HepG2 (cell line): ENCODE data around the gene DCT. TPM values are rescaled to one million over a fixed set of nuclear protein-coding genes. Genes with fewer than 3 reads are reported as not detected.

Experiments
- ATAC-seq: fragments of 200-7000 bp; cut with Tn5 transposase; 3 replicates; pipeline ENCODE4 v1.9.1; 2020; ENCODE audit warnings: mild to moderate bottlenecking, moderate library complexity
- BruUV-seq: library from RNA; stranded (reverse); fragments of 400-500 nt; replicated peaks from 2 replicates; lab custom pipeline; 2021; lab: Mats Ljungman, UMichigan
- CTCF ChIA-PET: fragments of 300-600 bp; formaldehyde crosslinking; extraction: SDS; loops from one replicate; lab custom pipeline; 2021; ENCODE audit warnings: low total read pairs, inconsistent platforms, low intra/inter-chr PET ratio; lab: Yijun Ruan, JAX
- POLR2A ChIA-PET: fragments of 350-600 bp; sonication (Branson Sonifier 250); formaldehyde crosslinking; loops from one replicate; lab custom pipeline; 2020; ENCODE audit warnings: antibody characterized with exemption, inconsistent platforms; lab: Yijun Ruan, JAX
- DNase-seq: peaks from one replicate; pipeline ENCODE4 v3.0.0-alpha.2; 2015; ENCODE audit warnings: low spot score
- FAIRE-seq: peaks from 3 replicates; lab custom pipeline; 2011; peaks lifted over from hg19 to GRCh38; lab: Jason Lieb, UNC
- H2AFZ ChIP-seq: one replicate; pipeline ENCODE4 v1.6.1; 2011; ENCODE audit warnings: low read length, inconsistent platforms
- H3K27ac ChIP-seq: fragments of 300-600 bp; 3 replicates; pipeline ENCODE4 v1.8.0; 2011; ENCODE audit warnings: mixed run types, mild to moderate bottlenecking, mixed read lengths, low read length, inconsistent platforms; ENCODE audit not compliant: insufficient read depth; ENCODE audit errors: extremely low read length
- H3K27me3 ChIP-seq, 2 experiments: fragments of 200-600 bp in 1 of 2; 2 replicates in 1 of 2; 3 replicates in 1 of 2; pipeline versions ENCODE4 v1.6.0 to v1.8.0; 2011; ENCODE audit warnings: low read length in 2 of 2, mild to moderate bottlenecking in 2 of 2, moderate library complexity in 2 of 2, inconsistent platforms in 1 of 2; ENCODE audit not compliant: insufficient read depth in 2 of 2, control insufficient read depth in 1 of 2
- H3K36me3 ChIP-seq, 2 experiments: fragments of 200-600 bp in 1 of 2; replicated peaks in 1 of 2; 2 replicates in 1 of 2; 3 replicates in 1 of 2; pipeline versions ENCODE4 v1.5.1 to v1.8.0; 2011; ENCODE audit warnings: low read length in 2 of 2, inconsistent platforms in 1 of 2; ENCODE audit not compliant: insufficient read depth in 2 of 2, control insufficient read depth in 1 of 2
- H3K4me1 ChIP-seq: 2 replicates; pipeline ENCODE4 v1.5.1; 2012; ENCODE audit warnings: low read length, inconsistent platforms; ENCODE audit not compliant: insufficient read depth
- H3K4me2 ChIP-seq: 2 replicates; pipeline ENCODE4 v1.6.0; 2011; ENCODE audit warnings: low read depth, low read length, inconsistent platforms
- H3K4me3 ChIP-seq, 3 experiments: fragments of 200-600 bp in 1 of 3; sonication (generic), shearing (Covaris generic) in 1 of 3; replicated peaks in 1 of 3; 2 replicates each; pipeline ENCODE4 v1.5.1; 2011 to 2016; ENCODE audit warnings: low read length in 3 of 3, inconsistent platforms in 2 of 3, low read depth in 2 of 3, mild to moderate bottlenecking in 2 of 3, control low read depth in 1 of 3, mixed read lengths in 1 of 3; ENCODE audit not compliant: insufficient read depth in 1 of 3
- H3K79me2 ChIP-seq: one replicate; pipeline ENCODE4 v1.6.1; 2011; ENCODE audit warnings: low read length, inconsistent platforms; ENCODE audit not compliant: insufficient read depth
- H3K9ac ChIP-seq: 2 replicates; pipeline ENCODE4 v1.6.0; 2011; ENCODE audit warnings: mild to moderate bottlenecking, low read depth, low read length, inconsistent platforms; ENCODE audit not compliant: insufficient read depth
- H3K9me3 ChIP-seq: 2 replicates; pipeline ENCODE4 v1.5.1; 2012; ENCODE audit warnings: mild to moderate bottlenecking, low read length
- H4K20me1 ChIP-seq: 2 replicates; pipeline ENCODE4 v1.6.0; 2011; ENCODE audit warnings: inconsistent platforms, mild to moderate bottlenecking, low read length, moderate library complexity; ENCODE audit not compliant: insufficient read depth
- HMGXB4 ChIP-seq, 2 experiments: sonication (generic) in 1 of 2; formaldehyde crosslinking in 1 of 2; IDR thresholded peaks; 2 replicates each; pipeline versions ENCODE4 v1.4.0 to v1.6.1; 2018 to 2020; ENCODE audit warnings: missing genetic modification reagents in 2 of 2, borderline replicate concordance in 1 of 2, low read depth in 1 of 2, mild to moderate bottlenecking in 1 of 2, missing biosample characterization in 1 of 2
- KDM3A ChIP-seq: IDR thresholded peaks from 2 replicates; pipeline ENCODE4 v1.6.1; 2018; ENCODE audit warnings: low read depth, missing compliant biosample characterization
- KDM5B ChIP-seq: sonication (generic); formaldehyde crosslinking; IDR thresholded peaks from 2 replicates; pipeline ENCODE4 v1.4.0; 2020; ENCODE audit warnings: missing genetic modification reagents, mild to moderate bottlenecking, borderline replicate concordance
- NKX3-1 ChIP-seq: sonication (generic); formaldehyde crosslinking; IDR thresholded peaks from 2 replicates; pipeline ENCODE4 v1.5.0; 2020; ENCODE audit warnings: missing genetic modification reagents
- SNAPC5 ChIP-seq: sonication (generic); formaldehyde crosslinking; IDR thresholded peaks from 2 replicates; pipeline ENCODE4 v1.8.1; 2023; ENCODE audit warnings: mild to moderate bottlenecking, missing genetic modification reagents, borderline replicate concordance
- TRIM22 ChIP-seq: fragments of 450-650 bp; IDR thresholded peaks from 2 replicates; pipeline ENCODE4 v1.6.1; 2017
- ZNF207 ChIP-seq: fragments of 450-650 bp; IDR thresholded peaks from 2 replicates; pipeline ENCODE4 v1.6.1; 2016; ENCODE audit warnings: antibody characterized with exemption, borderline replicate concordance
- ZNF275 ChIP-seq: sonication (generic); formaldehyde crosslinking; IDR thresholded peaks from 2 replicates; pipeline ENCODE4 v1.8.0; 2022; ENCODE audit warnings: missing genetic modification reagents, mild to moderate bottlenecking, inconsistent platforms, borderline replicate concordance
- ZNF34 ChIP-seq: sonication (generic); formaldehyde crosslinking; IDR thresholded peaks from 2 replicates; pipeline ENCODE4 v1.4.0; 2020; ENCODE audit warnings: mild to moderate bottlenecking, missing genetic modification reagents, borderline replicate concordance
- ZNF513 ChIP-seq: sonication (generic); formaldehyde crosslinking; conservative IDR thresholded peaks from 2 replicates; pipeline ENCODE4 v1.5.0; 2020; ENCODE audit warnings: missing genetic modification reagents
- in situ Hi-C: cut with HindIII; loops from 2 replicates; pipeline ENCODE4 v1.10.0; 2017; ENCODE audit warnings: low pct_unique_long_range_greater_than_20kb; ENCODE audit not compliant: extremely low pct_ligation_motif_present
- intact Hi-C: fragments of 100-400 bp; cut with micrococcal nuclease; formaldehyde crosslinking; loops from one replicate; pipeline ENCODE4 v1.10.0; 2022; ENCODE audit not compliant: unreplicated experiment
- polyA plus RNA-seq, 8 experiments: library from polyadenylated mRNA; depleted of rRNA in 3 of 8; stranded (reverse) in 7 of 8; unstranded in 1 of 8; fragments of >200 nt; fragmentation: Illumina TruSeq in 4 of 8; extraction: Trizol in 4 of 8; gene quantifications; 2 replicates each; pipeline versions ENCODE4 v1.2.1 to v1.2.3, GENCODE V29; 2011 to 2016; ENCODE audit warnings: low read depth in 4 of 8, missing spikeins in 1 of 8, mixed read lengths in 1 of 8; ENCODE audit not compliant: insufficient read depth in 1 of 8
- total RNA-seq, 5 experiments: library from RNA; depleted of rRNA; stranded (reverse); fragments of >200 nt; fragmentation: Illumina TruSeq; extraction: Trizol; gene quantifications; 2 replicates each; pipeline ENCODE4 v1.2.3, GENCODE V29; 2016; ENCODE audit warnings: low read depth in 1 of 5

DCT gene
- total and polyA plus RNA-seq, 2 of the 13 experiments (the other 11 are each of a cell fraction or from before 2014, with no cell fraction given) = not detected

- CTCF ChIA-PET = no interaction called here
- Histone ChIP-seq H3K27ac (no peak overlapping the region), H3K9me3 (no peaks in the 10 kb centered on the region), H3K36me3 (peaks cover 0 to 7% of the 10 kb centered on the region in 2 experiments; a peak in 1 of 5 replicates), H3K4me2 (no peak overlapping the region), H3K79me2 (no peaks in the 10 kb centered on the region), H3K4me1 (no peaks in the 10 kb centered on the region), H3K4me3 (no peak overlapping the region), H3K9ac (no peak overlapping the region), H3K27me3 (no peaks in the 10 kb centered on the region), H4K20me1 (no peaks in the 10 kb centered on the region), H2AFZ (no peak overlapping the region)
- no peak for DNase-seq
- intact Hi-C loops = no loop called here
- POLR2A ChIA-PET = no interaction called here
- no peak for ATAC-seq
- no peak for FAIRE-seq
- TF ChIP-seq KDM5B (CRISPR knock-in tag) (no peak), KDM3A (CRISPR knock-in tag) (no peak), SNAPC5 (CRISPR knock-in tag) (no peak), NKX3-1 (CRISPR knock-in tag) (no peak), ZNF34 (no peak), TRIM22 (no peak), ZNF207 (no peak), ZNF275 (CRISPR knock-in tag) (no peak), ZNF513 (CRISPR knock-in tag) (no peak), HMGXB4 (CRISPR knock-in tag; IDR thresholded peaks at IDR 0.05; ENCODE audit: borderline replicate concordance in 1 of 2, low read depth in 1 of 2) (no peak)
- BruUV-seq = no TSS peak
- in situ Hi-C loops = no loop called here
Observed at GRCh38 chr13:94399812-94400211, 79.7 kb downstream of the DCT start.
